GM18499 (cell line): ENCODE measurements around the gene SLC39A11.

Experiments used
- ATAC-seq: cut with Tn5 transposase; IDR thresholded peaks from one replicate; pipeline ENCODE4 v1.9.1; 2021; ENCODE audit warnings: moderate number of reproducible peaks; ENCODE audit not compliant: insufficient read depth, unreplicated experiment

SLC39A11 gene

DNA sequence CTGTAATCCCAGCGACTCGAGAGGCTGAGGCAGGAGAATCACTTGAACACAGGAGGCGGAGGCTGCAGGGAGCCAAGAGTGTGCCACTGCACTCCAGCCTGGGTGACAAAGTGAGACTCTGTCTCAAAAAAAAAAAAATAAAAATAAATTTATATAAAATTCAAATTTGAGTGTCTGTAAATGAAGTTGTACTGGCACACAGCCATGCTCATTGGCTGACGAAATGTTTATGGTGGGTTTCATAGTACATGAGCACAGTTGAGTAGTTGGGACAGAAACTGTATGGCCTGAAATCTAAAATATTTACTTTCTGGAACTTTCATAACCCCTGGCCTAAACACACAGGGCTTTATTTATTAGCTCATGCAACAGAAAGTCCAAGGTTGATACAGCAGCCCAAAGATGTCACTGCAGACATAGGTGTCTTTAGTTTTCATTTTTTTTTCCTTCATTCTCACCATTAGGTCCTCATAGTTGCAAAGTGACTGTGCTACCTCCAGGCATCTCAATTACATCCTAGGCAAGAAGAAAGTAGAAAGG, 355.3 kb downstream of the SLC39A11 start:
- no peak for ATAC-seq

DNA sequence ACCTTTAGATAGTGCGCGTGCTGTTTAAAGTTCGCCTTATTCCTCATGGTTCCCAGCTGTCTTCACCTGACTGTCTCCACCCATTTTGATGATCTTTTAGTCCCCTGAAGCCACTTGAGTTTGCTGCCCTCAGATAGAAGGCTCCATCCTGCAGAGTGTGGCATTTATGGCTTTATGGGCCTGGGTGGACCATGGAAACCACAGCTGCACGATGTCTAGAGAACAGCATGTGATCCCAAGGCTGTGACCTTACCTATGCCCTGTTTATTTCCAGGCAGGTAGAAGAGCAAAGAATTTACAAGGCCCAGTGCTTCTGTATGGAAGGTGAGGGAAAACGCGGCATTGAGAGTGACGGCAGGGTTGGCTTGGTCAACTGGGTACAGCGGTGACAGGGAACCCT, 356.9 kb downstream of the SLC39A11 start:
- no peak for ATAC-seq

DNA sequence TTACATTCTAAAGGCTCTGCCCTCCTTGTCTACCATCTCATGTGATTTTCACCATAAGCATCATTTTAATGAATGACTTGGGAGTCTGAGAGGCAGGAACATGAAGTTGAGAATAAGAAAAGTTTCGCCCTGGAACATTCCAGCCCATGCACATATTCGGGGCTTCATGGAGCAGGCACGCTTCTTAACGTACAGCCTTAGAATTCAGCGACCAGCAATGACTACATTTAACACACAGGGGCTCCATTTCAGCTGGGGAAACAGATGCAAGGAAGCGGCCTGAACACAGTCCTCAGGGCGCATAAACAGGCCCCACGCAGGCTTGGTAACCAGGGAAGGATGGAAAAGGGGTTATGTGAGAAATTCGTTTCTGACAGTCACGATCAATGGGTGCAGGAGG, 357.4 kb downstream of the SLC39A11 start:
- ATAC-seq, result no peak

DNA sequence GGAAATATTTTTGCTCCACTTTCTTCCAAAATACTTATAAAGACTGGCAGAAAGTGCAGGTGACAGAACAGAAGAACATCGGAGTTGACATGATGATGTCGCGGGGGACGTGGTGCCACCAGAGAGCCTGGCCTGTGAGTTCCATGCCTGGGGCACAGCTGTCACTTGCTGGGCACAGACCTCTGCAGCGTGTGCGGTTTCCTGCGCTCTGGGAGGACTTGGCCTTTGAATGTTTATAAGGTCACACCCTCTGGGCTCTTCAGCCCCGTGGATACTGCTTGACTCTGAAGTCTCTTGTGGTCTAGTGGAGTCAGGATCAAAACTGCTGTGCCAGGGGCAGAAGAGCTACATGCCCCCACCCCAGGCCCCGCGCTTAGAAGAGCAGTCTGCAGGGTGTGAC, 357.9 kb downstream of the SLC39A11 start:
- ATAC-seq, result no peak

DNA sequence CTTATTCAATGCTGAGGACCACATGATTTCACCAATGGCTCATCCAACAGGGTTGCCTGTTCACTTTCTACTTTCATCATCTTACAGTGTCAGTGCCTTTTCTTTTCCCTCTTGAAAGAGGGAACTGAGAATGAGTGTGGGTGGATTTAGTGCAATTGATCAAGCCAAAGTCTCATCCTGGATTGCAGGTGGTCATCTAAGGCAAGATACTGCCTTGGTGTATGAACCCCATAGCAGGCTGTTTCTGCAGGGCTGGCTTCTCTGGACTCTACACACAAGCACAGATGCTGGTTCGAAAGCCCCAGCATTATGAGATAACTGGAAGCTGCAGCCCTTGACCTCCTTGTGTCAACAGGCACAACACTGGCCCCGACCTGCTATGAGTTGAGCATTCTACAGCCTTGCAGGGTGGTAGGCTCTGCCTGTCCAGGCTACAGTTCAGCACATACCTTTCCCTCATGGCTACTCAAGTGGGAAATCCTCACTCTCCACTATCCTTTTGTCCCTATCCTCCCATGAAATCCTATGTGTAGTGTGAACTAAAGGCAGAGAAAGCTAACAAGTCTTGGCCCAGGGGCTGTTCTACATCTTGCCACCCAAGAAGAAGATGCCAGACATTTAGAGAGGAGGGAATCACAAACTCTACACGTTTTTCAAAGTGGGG, 358.7 kb downstream of the SLC39A11 start:
- peak; percentile 47 for ATAC-seq

DNA sequence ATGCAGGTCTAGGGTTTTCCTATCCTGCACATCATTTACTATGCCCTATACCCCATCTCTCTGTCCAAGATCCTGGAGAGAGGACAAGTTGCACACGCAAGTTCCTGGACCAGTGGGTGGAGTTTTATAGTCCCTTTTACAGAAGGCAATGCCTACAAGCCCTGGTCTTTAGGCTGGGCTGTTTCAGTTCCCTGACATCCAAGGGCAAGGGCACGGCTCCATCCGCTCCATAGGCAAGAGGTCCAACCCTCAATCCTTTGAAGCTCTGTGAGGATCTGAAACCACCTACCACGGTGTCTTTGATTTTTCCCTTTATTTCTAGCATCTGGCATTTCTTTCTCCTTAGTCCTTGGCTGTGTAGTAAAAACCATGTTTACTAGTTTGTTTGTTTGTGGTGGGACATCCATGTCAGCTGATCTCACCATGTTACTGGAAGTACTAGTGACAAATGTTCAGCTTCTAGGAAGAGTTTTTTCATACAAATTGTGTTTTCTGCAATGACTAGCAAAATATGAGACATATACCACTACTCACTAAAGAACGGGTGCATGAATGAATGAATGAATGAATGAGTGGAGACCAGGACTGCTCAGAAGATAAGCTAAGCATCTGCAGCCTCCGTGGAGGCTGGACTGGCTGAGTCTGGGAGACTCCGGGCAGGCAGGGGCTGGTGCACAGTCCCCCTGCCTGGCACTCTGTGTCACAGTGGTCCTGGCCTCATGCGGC, 359.4 kb downstream of the SLC39A11 start:
- no peak for ATAC-seq

DNA sequence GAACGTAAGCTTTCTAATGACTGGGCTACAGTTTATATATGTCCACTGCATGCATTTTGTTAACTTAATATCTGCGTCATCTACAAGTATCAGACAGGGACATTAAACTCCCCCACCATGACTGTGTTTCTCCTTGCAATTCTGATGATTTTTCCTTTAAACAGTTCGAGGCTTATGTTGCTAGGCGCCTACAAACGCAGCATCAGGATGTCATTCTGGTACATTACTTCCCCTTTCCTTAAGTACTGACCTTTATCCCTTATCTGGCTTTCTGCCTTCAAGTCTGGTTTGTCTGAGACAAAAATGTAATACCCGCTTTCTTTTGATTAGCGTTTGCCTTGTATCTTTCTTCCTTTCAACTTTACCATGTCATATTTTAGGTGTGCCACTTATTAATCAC, 362.4 kb downstream of the SLC39A11 start:
- no peak for ATAC-seq

DNA sequence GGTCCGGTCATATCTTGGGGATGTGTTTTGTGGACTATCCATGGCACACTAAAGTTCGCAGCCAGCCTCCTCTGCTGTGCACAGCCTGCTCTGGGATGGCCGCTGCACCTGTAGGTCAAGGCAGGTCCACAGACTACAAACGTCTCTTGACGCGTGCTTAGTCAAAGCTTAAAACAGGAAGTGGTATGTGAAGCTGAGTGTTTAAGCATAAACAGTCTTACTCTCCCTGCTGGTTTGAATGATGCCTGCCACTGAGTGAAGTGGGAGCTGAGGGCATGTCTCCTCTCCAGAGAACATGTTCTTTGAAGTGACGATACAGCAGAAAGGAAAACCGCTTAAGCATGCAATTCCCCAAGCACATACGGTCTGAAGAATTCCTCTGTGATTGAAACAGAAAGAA, 365.6 kb downstream of the SLC39A11 start:
- peak; percentile 77 for ATAC-seq

DNA sequence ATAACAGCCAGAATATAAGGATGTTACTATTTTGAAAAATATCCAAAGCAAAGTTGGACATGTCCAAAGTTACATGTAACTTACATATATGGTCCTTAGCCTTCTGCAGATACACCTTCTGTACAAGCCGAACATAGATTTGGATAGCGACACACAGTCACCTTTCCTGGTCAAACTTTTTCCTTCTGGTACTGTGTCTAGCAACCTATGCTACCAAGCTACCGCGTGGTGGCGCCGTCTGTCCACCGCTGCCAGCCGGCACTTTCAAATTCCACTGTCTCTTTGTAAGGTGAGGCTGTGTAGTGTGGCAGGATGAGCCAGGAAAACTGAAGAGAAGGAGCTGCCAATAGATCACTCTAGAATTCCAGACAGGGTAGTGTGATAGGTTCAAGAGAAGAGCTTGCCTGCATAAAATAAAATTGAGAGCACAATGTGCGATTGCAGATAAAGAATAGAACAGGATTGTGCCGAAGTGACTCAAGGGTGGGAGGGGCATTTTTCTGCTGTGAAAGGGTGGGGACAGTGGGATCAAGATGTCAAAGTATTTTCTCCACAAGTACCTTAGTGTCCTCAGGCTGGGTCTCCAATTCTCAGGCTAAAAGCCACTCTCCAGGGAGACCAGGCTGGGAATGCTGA, 366.9 kb downstream of the SLC39A11 start:
- ATAC-seq, result no peak

DNA sequence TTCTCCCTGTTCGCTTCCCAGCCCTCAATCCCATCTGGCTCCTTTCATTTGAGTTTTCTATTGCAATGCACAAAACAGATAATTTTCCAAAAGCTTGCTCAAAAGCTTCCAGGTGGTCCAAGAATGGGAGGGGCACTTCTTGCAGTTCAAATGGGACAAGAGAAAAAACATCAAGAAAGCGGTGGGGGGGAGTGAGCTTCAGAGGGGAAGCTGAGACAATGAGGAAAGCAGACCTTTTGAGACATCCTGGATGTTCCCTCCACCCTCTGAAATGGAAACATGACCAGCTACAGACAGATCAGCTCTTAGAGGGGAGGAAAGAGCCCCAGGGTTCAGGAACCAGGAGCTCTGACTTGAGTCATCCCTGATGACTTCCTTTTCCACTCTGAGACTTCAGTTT, 368.2 kb downstream of the SLC39A11 start:
- ATAC-seq, result no peak

DNA sequence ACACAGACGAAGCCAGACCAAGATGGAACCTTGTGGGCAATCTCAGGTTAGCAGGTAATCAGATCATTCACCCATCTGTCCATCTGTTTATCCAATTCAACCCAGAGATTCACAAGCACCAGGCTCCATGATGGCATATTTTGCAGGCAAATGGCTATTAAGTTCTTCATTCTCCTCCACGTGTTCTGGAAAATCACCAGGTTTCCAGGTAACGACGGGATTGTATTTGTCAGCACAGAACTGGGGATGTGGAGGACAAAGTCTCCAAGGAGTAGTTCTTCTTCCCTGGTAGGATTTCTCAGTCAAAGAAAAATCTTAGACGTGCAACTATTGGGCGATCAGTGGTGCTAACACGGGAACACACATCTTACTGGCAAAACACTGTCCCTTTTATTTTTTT, 368.8 kb downstream of the SLC39A11 start:
- ATAC-seq, result no peak

DNA sequence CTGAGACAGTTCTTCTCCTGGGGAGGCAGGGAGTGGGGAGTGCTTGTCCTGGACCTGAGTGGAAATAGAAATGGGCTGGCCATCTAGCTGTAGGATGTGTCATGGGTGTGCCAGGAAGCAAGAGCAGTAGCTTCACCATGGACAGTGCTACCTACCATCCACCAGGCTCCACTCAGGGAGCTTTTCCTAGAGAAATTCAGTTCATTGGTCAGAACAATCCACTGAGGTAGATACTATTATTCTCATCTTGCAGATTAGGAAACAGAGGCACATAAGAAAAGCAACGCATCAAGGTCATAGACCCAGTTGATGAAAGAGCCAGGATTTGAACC, 372.0 kb downstream of the SLC39A11 start:
- ATAC-seq, result no peak

DNA sequence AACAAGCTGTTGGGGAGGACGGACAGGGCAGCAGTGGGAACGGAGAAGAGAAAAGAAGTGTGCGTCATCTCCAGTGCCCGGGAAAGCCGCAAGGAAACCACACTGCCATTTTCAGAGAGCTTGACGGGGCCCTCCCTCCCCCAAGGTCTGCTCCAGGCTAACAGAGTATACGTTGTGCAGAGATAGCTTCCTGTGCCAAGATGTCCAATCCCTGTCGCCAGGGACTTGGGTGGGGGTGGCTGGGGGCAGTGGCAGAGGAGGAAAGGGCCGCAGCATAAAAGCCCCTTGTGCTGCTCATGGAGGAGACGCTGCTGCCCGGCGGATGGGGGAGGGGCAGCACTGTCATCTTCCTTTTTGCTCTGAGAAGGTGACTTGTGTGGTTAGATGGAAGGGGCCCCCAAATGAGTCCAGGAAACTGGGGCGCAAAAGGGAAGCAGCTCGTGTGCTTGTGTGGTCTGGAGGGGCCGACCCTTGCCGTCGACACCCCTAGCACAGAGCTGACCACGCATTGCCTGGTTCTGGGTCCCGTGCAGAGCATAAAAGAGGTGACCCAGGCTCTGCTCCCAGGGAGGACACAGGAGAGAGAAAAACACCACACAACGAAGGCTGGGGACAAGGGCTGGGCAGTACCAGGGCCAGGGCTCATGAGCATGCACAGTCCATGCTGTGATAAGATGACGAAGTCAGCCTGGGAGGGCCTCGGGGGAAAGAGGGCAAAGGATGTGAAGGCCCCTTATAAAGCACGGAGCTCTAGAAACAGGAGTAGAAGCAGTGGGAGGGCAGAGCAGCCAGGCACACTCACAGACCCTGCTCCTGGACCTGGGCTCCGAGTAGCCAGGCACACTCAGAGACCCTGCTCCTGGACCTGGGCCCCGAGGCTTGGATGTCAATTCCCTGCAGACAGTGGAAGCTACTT, 372.7 kb downstream of the SLC39A11 start:
- ATAC-seq, result no peak

DNA sequence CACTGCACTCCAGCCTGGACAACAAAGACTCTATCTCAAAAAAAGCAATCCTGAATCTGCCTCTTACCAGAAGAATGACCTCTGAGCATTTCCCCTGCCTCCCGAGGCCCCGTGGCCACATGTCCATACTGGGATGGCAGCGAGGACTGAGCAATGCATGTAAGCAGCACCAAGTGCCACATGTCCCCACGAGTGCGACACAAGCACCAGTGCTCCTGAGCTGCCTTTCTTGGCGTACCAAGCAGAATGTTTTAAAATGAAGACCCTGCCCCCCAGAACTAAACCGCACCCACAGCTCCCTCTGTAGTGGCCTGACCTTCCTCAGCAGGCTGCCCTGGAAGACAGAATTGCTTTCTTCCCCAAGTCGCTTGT, 373.3 kb downstream of the SLC39A11 start:
- ATAC-seq, result no peak

DNA sequence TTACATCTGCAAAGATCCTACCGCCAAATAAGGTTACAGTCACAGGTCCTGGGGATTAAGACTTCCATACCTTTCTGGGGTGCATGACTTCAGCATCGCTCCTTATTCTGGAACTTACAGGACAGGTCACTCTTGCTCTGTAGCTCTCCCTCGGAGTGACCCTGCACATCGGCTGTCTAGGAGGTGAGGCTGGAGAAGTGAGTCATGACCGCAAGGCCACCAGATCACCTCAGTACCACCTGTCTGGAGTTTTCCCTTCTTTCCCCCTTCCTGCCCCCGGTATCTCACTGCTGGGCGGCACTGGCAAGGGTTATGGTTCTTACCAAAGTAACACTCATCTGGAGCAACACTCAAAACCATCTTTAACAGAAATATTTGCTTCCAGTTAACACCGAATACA, 374.8 kb downstream of the SLC39A11 start:
- no peak for ATAC-seq

DNA sequence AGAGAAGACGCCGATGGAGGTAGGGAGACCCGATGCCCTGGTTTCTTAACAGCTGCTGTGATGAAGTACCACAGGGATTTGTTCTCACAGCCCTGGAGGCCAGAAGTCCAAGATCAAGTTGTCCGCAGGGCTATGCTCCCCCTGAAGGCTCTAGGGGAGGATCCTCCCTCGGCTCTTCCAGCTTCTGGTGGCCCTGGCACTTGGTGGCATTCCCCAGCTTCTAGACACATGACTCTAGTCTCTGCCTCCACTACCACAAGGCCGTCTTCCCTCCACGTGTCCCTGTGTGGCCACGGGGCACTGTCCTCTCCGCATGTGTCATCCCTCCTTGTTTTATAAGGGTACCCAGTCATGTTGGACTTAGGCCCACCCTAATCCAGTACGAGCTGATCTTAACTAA, 375.2 kb downstream of the SLC39A11 start:
- no peak for ATAC-seq

DNA sequence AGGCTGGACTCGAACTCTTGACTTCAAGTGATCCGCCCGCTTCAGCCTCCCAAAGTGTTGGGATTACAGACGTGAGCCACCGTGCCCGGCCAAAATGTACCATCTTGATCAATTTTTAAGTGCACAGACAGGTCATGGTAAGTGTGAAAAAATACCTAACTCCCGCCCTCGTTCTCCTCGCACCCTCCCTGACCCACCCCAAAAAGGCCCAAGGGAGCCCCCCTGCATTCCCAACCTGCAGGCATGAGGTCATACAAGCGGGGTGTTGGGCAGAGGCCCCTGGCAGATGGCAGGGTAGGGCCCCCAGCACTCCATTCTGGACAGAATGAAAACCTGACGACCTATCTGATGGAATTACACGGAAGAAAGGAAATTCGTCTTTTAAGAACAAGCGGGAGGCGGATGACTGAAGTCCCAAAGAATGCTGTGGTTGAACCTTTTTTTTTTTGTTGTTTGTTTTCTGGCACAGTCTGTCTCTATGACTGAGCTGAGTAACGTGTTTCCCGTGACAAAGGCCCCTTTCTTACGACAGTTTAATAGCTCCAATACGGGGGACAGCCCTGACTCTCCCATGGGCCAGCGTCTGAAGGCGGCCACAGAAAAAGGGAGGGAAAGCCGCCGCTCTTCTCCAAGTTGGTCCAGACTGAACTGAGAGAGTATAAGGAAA, 376.4 kb downstream of the SLC39A11 start:
- ATAC-seq, result no peak

DNA sequence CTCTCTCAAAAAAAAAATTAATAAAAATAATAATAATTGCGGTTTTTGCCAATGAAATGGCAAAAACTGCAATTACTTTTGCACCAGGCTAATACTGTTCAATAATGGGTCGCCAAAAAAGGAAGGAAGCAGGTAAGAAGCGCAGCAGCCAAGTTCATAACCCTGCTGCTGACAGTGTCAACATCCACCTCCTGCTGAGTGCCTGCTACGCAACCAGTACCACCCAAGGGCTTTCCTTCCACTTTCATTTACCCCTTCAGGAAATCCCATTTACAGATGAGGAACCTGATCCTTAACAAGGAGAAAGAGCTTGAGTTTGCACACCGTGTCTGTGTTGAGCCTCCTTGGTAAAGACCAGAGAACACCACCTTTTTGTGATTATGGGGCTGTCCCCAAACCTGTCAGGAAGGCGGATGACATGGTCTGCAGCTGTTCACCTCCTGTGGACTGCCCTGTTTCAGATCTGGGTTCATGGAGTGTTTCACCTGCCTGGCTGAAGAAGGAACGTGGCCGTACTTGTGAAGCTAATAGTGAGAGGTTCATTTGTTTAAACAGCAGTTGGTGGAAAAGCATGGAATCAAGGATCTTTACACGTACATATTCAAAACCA, 378.0 kb downstream of the SLC39A11 start:
- ATAC-seq, result no peak

DNA sequence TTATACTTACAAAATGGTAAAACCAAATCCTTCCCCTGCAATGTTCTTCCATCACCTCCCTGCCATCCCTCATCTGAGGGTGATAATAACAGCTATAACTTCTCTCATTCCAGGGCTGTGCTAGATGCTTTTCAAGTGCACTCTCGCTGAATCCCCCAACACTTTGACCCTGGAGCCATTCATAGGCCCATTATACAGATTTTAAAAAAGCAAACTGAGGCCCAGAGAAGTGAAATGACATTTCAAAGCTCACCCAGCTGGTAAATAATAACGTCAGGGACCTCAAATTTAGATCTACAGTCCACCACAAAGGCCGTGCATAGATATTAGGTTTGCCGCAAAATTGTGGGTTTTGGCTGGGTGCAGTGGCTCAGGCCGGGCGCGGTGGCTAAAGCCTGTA, 378.8 kb downstream of the SLC39A11 start:
- ATAC-seq, result no peak
